Activated T-cell treated with anti-CD3 and anti-CD28 coated beads for 48 hours (primary cell): ENCODE results near the gene AFG3L2.

ENCODE experiments used
- DNase-seq: peaks from one replicate; pipeline ENCODE4 v3.0.0-alpha.2; 2020; ENCODE audit warnings: low read depth

The AFG3L2 gene

DNA sequence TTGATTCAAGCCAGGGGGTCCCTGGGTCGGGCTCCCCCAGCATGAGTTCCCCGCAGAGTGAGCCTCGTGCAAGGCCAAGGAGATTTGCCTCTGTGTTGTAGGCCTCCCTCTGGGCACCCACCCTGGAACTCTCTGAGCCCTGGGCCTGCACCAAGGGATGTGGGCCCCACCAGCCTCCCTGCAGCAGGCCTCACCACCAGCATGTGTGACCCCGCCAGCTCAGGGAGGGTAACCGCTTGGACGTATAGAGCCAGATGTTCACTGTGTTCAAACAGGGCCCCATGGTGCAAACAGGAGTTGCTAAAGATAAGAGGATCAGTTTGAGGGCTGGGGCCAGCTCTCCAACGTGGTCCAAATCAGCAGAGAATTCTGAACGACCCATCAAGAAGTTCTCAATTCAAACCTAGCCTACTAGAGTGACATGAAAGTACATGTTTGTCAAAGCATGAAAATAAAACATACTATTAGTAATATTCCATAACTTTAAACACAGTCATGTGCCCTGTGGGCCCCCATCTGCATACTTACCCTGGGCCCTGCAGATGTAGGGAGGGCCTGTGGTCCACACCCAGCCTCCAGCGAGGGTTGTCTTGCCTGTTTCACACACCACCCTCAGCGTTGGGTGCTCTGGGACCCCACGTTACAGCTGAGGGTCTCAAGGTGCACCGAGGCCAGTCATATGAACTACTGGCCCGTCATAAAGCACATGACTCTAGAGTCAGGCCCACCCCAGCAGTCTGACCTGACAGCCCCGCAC is 74.5 kb downstream of the AFG3L2 start:
- no peak for DNase-seq

DNA sequence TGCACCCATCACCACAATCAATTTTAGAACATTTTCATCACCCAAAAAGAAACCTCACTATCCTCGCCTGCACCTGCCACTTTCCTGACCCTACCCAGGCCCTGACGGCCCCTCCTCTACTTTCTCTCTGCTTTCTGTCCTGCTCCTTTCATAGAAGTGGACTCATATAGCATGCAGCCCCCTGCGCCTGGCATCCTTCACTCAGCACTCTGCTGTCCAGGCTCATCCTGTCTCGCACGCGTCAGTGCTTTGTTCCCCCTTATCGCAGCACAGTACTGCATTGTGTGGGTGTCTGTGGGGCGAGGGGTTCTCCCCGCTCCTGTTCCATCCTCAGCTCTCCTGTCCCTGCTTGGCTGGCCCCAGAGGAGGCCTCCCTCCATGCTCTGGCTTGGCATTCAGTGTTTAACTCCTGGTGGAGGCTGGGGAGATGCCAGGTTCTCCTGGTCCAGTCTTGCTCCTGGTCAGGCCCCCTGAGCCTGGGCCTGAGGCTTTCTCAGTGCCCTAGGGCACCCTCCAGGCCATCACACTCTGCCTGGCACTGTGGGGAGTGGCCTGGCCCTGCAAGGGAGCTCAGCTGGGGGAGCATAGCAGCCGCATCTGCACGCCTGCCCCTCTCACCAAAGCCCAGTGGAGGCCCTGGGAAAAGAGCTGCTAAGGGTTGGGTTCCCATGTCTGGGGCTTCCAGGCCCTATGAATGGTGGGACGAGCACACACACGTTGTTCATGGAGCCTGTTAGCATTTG is 75.6 kb downstream of the AFG3L2 start:
- DNase-seq = no peak

DNA sequence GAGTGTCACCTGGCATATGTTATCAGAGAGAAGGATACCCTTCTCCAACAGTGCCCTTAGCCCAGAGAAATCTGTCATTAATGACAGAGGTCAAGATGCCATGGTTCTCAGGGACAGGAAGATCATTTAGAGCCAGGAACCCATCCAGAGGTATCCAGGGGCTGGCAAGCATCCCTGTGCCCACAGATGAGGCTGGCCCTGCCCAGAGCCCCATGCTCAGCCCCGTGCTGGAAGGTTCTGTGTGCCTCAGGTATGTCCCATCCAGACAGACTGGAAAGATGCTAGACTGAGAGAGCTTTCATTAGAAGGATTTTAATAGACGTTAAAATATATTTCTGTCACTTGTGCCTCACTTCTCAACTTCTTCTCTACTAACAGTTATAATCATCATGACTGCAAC is 77.2 kb downstream of the AFG3L2 start:
- no peak for DNase-seq

DNA sequence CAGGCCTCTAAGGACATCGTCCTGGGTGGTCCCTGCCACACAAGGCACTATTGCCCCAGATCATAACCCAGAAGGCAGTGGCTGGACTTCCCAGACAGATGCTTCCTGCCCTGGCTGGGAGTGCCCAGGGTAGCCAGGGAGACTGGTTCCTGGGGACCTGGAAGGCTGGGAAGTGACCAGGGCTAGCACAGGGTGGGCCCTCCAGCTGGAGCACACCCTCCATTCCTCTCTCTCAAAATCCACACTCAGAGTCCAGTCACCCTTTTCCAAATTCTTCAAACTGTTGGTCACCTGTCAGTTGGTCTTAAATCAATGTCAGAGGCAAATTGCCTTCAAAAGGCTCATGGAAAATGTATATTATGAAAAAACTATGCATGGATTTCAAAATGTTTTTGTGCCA is 80.6 kb downstream of the AFG3L2 start:
- no peak for DNase-seq

DNA sequence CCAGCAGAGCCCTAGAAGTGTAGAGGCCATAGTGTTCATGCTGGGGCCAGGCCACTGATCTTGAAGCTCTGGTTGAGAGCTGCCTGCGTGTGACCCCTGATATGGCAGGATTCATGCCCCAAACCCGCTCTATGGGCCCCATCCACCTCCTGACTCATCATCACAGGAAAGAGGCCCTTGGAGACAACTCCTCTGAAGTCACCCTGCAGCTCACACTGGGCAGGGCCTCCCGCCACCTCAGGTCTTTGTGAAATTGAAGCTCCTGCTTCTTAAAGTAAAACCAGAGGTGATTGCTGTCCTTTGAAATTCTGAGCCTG is 81.0 kb downstream of the AFG3L2 start:
- no peak for DNase-seq

DNA sequence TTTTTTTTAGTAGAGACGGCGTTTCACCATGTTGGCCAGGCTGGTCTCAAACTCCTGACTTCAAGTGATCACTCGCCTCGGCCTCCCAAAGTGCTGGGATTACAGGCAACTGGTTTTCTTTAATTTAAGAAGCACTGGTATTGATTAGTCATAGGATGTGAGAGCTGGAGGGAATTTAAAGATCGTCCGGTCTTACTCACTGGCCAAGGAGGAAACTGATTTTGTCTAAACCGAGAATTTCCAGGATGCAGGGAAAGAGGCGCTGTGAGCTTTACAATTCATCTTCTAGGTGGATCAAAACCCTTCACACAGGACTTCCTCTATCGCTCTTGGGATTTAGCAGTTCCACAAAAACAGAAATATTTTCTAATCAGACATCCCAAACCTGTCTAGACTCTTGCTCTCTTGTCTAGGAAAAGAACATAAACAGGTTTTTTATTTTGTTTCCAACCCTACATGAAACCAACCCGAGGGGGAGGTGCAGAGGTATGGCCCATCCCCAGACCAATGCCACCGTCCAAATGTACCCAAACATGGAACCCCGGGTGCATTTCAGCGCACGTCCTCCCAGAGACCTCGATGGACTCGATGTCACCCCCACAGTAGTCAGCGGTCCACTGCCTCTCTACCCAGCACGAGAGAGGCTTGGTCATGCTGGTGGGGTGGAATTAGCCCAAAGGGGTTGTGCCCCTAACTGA is 81.5 kb downstream of the AFG3L2 start:
- DNase-seq = no peak

DNA sequence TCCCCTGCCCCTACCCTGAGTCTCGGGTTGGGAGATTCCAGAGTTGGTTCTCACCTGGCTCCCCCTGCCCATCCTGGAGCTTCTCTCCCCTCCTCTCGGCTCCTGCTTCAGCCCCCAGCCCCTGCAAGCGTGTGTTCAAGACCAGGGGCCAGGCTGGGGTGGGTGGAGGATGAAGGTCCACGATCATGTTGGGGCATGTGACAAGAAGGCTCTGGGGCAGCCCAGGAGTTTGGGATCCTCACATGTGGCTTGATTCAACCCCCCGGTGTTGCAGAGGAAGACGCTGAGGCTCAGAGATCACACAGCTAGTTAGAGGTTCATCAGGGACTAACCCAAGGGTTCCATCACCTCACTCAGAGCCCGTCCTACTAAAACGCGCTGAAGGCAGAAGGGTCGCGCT is 83.2 kb downstream of the AFG3L2 start:
- DNase-seq = no peak

DNA sequence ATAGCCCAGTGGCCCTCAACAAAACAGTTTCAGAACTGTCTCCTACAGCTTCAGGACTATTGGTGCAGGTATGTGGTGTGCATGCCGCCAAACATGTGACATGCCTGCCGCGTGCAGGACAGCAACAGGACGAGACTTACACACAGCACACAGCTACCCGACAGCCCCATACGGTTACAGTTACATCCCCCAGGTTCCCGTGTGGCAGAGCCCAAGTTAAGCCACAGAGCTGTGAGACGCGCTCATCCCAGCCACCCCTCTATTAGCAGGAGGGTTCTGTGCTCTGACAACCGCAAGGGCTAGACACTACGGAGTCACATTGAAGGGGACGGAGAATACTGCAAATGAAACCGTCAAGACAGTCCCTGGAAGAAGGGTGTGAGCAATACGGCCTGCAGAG is 85.3 kb downstream of the AFG3L2 start:
- no peak for DNase-seq

DNA sequence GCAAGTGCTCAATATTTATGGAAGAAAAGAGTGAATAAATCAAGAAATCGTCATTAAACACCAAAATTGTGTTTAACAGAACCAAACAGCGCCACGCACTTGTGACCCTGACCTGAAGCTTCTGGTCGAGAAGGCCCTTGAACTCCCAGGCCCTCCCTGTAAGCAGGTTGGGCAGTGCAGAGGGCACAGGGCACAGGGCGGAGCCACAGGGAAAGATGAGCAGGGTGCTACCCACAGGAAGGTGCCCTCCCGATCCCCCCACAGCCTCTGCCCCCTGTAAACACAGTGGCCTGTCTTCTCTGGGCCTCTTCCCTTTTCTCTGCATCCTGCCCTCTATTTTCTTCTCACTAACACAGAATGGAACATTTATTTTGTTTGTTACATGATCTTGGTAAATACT is 85.9 kb downstream of the AFG3L2 start:
- DNase-seq = no peak

DNA sequence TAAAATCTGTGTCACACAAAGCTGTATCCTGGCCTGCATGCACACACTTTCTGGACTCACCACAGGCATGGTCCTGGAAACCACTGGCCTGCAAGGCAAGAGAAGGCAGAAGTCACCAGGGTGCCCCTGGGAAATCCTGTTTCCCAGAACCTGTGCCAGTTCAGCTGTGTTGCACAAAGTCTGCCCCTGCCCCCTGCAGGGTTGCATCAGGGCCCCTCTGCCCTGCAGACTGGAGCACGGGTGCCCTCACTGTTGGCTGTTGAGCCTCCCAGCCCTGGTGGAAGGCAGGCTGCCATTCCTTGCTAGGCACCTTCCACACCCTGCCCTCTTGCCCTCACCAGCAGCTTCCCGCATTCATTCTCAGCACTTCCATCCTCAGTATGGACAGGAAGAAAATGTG is 86.9 kb downstream of the AFG3L2 start:
- DNase-seq = no peak

DNA sequence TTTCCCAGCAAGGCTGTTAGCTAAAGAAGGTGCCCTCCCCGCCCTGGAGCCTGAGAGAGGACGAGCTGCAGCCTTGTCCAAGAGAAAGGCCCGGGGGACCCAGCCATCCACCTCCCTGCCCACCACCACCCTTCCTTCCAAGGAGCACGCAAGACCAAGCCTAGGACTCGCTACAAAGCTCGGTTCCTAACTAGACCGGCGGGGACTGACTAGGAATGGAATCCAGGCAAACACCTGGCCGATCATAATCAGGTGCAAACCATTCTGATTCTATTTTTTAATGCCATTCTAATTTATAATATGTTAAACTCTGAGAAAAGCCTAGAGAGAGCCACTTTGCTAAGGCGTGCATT is 88.6 kb downstream of the AFG3L2 start:
- no peak for DNase-seq

DNA sequence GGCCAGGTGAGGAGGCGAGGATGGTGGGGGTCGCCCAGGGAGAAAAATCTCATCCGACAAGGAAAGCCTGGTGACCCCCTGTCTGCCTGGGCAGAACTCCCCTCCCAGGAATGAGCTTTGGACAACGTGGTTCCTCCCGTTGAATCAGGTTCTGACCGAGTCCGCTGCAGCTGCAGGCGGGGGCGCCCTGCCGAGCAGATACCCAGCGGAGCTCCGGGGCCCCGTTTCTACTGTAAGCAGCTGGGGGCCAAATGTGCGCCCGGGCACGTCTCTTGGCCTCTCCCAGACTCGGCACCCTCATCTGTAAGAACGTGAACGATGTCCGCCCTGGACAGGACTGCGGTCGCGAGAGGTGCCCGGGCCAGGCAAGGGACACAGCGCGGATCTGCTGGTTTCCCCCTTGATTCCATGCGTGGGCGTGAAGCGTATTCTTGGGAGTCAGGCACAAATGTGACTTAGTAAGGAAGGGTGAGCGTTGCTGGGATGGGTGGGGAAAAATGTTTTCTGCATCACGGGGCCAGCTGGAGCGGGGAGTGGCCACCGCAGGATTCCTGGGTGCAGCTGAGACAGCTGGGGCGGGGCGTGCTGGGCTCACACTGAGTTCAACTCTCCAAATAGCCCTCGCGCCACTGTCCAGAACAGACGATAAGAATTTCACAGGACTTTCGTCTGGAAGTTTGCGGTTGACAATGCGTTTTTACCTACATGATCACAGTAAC is 89.2 kb downstream of the AFG3L2 start:
- no peak for DNase-seq

DNA sequence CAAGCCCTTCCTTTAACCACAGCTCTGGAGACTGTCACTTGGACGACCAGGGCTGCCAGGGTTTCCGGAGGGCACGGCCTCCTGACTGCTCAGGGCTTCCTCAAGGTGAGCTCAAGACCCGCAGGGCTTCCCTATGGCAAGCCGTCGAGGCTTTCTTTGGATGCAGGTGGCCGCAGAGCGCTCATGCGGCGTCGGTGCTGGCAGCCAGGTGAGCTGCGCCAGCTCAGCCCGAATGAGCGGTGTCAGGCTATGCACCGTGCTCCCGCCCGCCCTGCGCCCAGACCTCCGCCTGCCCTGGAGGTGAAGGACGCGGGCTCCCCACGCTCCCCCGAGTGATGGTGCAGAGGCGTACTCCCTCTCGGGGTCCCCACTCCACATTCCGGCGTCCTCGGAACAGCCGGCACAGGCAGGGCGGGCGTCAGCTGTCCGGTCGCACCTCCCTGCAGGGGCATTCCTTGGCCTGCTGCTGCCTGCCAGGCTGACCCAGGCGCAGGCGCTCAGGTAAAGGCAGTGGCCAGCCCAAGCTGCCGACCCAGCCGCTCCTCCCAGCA is 89.8 kb downstream of the AFG3L2 start:
- no peak for DNase-seq

DNA sequence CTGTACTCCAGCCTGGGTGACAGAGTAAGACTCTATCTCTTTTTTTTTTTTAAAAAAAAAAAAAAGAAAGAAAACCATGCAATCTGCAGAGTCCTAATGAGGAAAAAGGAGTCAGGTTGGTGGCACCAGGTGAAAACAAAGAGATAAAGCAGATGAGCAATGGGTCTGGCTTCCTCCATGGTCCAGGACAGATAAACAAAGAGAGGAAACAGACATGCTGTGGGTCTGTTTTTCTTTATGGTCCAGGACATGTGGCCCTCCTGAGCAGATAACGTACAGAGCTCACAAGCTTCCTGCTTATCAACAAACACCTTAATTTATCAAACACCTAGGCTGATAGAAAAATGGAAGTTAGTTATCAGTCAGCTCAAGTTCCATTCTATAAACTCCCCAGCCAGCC is 93.4 kb downstream of the AFG3L2 start:
- DNase-seq = no peak

DNA sequence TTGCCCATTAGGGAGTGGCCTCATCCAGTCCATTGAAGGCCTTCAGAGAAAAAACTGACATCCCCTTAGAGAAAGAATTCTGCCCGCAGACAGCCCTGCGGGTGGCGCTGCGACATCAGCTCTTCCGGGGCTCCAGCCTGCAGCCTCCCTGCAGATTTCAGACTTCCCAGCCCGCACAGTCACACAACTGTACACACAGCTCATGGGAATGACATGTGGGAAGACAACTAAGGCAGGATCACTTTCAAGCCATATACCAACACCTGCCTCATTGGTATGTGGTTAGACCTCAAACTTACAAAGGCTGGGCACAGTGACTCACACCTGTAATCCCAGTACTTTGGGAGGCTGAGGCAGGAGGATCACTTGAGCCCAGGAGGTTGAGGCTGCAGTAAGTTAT is 93.8 kb downstream of the AFG3L2 start:
- no peak for DNase-seq

DNA sequence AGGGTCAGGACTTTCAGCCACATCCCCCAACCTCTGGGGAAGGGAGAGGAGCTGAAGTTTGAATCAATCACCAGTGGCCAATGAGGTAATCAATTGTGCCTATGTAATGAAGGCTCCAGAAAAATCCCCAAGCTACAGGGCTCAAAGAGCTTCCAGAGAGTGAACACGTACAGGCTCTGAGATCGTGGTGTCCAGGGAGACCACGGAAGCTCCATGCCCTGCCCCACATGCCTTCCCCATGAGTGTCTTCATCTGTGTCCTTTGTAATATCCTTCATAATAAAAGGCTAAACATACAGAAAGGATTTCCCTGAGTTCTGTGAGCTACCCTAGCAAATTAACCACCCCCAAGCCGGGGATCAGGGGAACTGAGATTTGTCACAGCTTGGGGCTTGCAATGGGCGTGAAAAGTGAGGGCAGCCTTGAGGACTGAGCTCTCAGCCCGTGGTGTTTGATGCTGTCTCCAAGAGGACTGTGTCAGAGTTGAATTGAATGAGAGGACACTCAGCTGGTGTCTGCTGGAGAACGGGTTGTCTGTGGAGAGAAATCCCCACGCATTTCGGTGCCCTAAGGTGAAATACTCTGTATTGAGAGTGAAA is 94.5 kb downstream of the AFG3L2 start:
- no peak for DNase-seq

DNA sequence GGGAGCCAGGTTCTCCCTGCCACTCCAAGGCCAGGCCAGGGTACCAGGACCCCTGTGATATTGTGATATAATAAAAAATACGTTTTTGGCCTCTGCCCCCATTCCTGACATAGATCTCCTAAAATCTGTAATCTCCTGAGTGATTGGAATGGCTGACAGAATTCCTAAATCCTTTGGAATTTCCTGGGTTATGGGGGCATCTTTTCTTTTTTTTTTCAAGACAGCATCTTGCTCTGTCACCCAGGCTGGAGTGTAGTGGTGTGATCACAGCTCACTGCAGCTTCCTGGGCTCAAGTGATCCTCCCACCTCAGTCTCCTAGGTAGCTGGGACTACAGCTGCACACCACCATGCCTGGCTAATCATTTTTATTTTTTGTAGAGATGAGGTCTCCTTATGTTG is 95.2 kb downstream of the AFG3L2 start:
- no peak for DNase-seq

DNA sequence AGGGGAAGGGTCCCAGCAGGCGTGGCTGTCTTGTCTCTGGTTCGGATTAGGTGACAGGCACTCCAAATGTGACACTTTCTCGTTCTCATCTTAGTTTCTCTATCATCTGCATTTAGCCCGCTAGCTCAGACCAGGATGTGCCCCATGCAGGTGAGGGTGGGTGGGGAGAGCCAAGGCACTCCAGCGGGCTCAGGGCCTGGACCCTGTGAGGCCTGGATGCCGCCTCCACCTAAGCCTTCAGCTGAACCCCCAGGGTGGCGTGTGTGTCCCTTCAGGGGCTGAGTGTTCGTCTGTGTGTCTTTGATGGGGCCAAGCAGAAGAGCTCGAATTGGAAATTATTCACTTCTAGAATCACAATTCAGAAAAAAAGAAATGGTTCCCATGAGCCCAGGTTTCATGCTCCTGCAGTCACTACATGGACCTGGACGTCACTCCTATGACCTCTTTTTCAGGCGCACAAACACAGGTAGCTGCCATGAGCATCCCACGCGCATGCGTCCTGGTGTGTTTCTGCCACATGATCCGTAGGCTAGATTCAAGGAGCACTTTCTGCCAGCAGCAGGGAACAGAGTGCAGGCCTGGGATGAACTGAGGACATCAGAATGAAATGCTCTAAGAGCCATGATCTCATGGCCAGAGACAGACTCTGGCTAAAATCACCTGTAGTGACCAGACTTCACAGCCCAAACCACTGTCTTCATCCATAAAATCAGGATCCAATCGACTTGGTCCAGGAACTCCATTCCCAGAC is 97.1 kb downstream of the AFG3L2 start:
- no peak for DNase-seq
